K562 (cell line): ENCODE measurements around the gene ATP5F1D. TPM values are rescaled to one million over a fixed set of nuclear protein-coding genes. Genes with fewer than 3 reads are reported as not detected.
A peak's percentile ranks its signal among the peaks of the same experiment; 100 is the strongest.

Experiments
- DIDO1 ChIP-seq: fragments of 450-650 bp; IDR thresholded peaks from 2 replicates; pipeline ENCODE4 v1.6.1; 2016; ENCODE audit warnings: low read depth, missing biosample characterization, missing genetic modification characterization
- DNMT1 ChIP-seq: fragments of 450-650 bp; IDR thresholded peaks from 2 replicates; pipeline ENCODE4 v1.6.1; 2016; ENCODE audit warnings: antibody characterized with exemption, mild to moderate bottlenecking
- HDGF ChIP-seq: fragments of 450-650 bp; IDR thresholded peaks from 2 replicates; pipeline ENCODE4 v1.6.1; 2016
- KDM4B ChIP-seq, 2 experiments: fragments of 450-650 bp in 1 of 2; sonication (generic) in 1 of 2; IDR thresholded peaks; 2 replicates each; pipeline ENCODE4 v1.6.1; 2016 to 2017; ENCODE audit warnings: borderline replicate concordance in 2 of 2, antibody characterized with exemption in 1 of 2, low read depth in 1 of 2, mild to moderate bottlenecking in 1 of 2
- SP1 ChIP-seq: sonication (generic); formaldehyde crosslinking; IDR thresholded peaks from 2 replicates; pipeline ENCODE4 v1.8.1; 2022; ENCODE audit warnings: mild to moderate bottlenecking, missing genetic modification reagents
- XRCC3 ChIP-seq: fragments of 450-650 bp; IDR thresholded peaks from 2 replicates; pipeline ENCODE4 v1.6.1; 2017; ENCODE audit warnings: mild to moderate bottlenecking, moderate library complexity
- ZFPM2 ChIP-seq: fragments of 250-450 bp; sonication (Bioruptor Pico); IDR thresholded peaks from 2 replicates; pipeline ENCODE4 v1.5.1; 2022; ENCODE audit warnings: mild to moderate bottlenecking
- polyA plus RNA-seq, 8 experiments: library from polyadenylated mRNA; depleted of rRNA in 4 of 8; stranded (reverse) in 5 of 8; unstranded in 3 of 8; fragments of >200 nt; fragmentation: Nextera tagmentation in 2 of 8; fragmentation: Illumina TruSeq in 1 of 8; extraction: Ambion mirVana in 2 of 8; extraction: Trizol in 1 of 8; gene quantifications; 2 replicates each; pipeline versions ENCODE4 v1.2.1 to v1.2.3, GENCODE V29; 2011 to 2014; ENCODE audit warnings: inconsistent platforms in 1 of 8, missing spikeins in 1 of 8
- total RNA-seq, 7 experiments: library from RNA; depleted of rRNA in 6 of 7; stranded (reverse); fragments of >200 nt in 6 of 7; fragmentation: Illumina TruSeq in 2 of 7; extraction: Trizol in 2 of 7; gene quantifications; 2 replicates each; pipeline versions ENCODE4 v1.2.1 to v1.2.3, GENCODE V29; 2011 to 2021; ENCODE audit warnings: low replicate concordance in 1 of 7
- TF ChIP-seq, protein P1 (sequence below): sonication (generic); formaldehyde crosslinking; IDR thresholded peaks from 2 replicates; pipeline ENCODE4 v1.8.0; 2022; ENCODE audit warnings: missing genetic modification reagents, mild to moderate bottlenecking, moderate library complexity, borderline replicate concordance
- TF ChIP-seq, protein P2 (sequence below): fragments of 450-650 bp; IDR thresholded peaks from 2 replicates; pipeline ENCODE4 v1.6.1; 2016; ENCODE audit warnings: borderline replicate concordance
- TF ChIP-seq, protein P3 (sequence below): sonication (generic); formaldehyde crosslinking; IDR thresholded peaks from 2 replicates; pipeline ENCODE4 v1.8.0; 2022; ENCODE audit warnings: mild to moderate bottlenecking, missing genetic modification reagents
- TF ChIP-seq, protein P4 (sequence below): fragments of 450-650 bp; IDR thresholded peaks from 2 replicates; pipeline ENCODE4 v1.6.1; 2018; ENCODE audit warnings: mild to moderate bottlenecking, low read depth; ENCODE audit not compliant: partially characterized antibody
- TF ChIP-seq, protein P5 (sequence below), 2 experiments: fragments of 450-650 bp in 1 of 2; sonication (generic) in 1 of 2; formaldehyde crosslinking in 1 of 2; IDR thresholded peaks; 2 replicates each; pipeline versions ENCODE4 v1.7.1 to v1.9.0; 2016 to 2022; ENCODE audit warnings: inconsistent platforms in 1 of 2, mild to moderate bottlenecking in 1 of 2, missing genetic modification reagents in 1 of 2

ATP5F1D gene
- total and polyA plus RNA-seq, 9 of the 15 experiments (the other 6 are each of a cell fraction or from before 2014, with no cell fraction given): 3.9 to 409 (median 36.8) TPM

DNA sequence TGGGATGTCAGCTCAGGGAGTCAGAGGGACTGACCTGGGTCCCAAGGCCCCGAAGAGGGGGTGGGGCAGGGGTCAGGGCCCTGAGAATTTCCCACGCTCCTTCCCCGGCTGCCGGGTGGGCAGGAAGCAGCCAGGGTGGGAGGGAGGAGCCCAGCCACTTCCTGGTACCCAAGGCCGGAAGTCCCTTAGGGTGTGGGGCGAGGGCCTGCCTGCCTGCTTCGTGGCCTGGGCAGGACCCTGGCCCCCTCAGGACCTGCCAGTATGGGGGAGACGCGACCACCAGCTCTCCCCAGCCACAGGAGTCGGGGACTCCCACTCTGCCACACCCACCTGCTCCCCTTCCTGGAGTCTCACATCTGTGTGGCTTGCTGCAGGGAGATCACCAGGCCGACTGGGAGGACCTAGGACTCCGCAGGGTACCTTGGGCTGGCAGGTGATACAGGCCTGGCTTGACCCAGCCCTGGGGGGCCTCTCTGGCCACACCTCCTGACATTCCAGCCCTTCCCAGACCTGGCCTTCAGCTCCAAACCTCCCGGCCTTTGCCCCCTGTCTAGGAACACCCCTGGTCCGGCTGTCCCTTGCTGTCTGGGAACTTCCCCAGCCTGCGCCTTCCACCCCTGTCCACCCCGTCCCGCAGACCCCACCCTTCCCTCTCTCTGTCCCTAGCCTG is 17.8 kb downstream of the ATP5F1D start (continued):
- TF ChIP-seq, protein P1, sequence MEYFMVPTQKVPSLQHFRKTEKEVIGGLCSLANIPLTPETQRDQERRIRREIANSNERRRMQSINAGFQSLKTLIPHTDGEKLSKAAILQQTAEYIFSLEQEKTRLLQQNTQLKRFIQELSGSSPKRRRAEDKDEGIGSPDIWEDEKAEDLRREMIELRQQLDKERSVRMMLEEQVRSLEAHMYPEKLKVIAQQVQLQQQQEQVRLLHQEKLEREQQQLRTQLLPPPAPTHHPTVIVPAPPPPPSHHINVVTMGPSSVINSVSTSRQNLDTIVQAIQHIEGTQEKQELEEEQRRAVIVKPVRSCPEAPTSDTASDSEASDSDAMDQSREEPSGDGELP (CRISPR knock-in tag): no peak; the same call in 1 of the 2 replicates
- TF ChIP-seq, protein P2, sequence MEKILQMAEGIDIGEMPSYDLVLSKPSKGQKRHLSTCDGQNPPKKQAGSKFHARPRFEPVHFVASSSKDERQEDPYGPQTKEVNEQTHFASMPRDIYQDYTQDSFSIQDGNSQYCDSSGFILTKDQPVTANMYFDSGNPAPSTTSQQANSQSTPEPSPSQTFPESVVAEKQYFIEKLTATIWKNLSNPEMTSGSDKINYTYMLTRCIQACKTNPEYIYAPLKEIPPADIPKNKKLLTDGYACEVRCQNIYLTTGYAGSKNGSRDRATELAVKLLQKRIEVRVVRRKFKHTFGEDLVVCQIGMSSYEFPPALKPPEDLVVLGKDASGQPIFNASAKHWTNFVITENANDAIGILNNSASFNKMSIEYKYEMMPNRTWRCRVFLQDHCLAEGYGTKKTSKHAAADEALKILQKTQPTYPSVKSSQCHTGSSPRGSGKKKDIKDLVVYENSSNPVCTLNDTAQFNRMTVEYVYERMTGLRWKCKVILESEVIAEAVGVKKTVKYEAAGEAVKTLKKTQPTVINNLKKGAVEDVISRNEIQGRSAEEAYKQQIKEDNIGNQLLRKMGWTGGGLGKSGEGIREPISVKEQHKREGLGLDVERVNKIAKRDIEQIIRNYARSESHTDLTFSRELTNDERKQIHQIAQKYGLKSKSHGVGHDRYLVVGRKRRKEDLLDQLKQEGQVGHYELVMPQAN: peak; percentile 35; the same call in 1 of the 2 replicates
- TF ChIP-seq KDM4B (IDR thresholded peaks at IDR 0.05; ENCODE audit: borderline replicate concordance in 2 of 2, low read depth in 1 of 2) (peak in 1 of 2 experiments; percentile 55; a peak in 1 of 4 replicates), ZFPM2 (CRISPR knock-in tag) (0 out of 2 replicates have a peak, but pooled peaks have one; percentile 67), SP1 (CRISPR knock-in tag) (peak; percentile 61), DIDO1 (no peak), XRCC3 (no peak), HDGF (0 out of 2 replicates have a peak, but pooled peaks have one; percentile 14), DNMT1 (no peak)
- TF ChIP-seq, protein P3, sequence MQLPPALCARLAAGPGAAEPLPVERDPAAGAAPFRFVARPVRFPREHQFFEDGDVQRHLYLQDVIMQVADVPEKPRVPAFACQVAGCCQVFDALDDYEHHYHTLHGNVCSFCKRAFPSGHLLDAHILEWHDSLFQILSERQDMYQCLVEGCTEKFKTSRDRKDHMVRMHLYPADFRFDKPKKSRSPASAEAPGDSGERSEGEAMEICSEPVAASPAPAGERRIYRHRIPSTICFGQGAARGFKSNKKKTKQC (CRISPR knock-in tag): no peak
- TF ChIP-seq, protein P4, sequence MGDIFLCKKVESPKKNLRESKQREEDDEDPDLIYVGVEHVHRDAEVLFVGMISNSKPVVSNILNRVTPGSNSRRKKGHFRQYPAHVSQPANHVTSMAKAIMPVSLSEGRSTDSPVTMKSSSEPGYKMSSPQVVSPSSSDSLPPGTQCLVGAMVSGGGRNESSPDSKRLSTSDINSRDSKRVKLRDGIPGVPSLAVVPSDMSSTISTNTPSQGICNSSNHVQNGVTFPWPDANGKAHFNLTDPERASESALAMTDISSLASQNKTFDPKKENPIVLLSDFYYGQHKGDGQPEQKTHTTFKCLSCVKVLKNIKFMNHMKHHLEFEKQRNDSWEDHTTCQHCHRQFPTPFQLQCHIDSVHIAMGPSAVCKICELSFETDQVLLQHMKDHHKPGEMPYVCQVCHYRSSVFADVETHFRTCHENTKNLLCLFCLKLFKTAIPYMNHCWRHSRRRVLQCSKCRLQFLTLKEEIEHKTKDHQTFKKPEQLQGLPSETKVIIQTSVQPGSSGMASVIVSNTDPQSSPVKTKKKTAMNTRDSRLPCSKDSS: no peak
- TF ChIP-seq, protein P5, sequence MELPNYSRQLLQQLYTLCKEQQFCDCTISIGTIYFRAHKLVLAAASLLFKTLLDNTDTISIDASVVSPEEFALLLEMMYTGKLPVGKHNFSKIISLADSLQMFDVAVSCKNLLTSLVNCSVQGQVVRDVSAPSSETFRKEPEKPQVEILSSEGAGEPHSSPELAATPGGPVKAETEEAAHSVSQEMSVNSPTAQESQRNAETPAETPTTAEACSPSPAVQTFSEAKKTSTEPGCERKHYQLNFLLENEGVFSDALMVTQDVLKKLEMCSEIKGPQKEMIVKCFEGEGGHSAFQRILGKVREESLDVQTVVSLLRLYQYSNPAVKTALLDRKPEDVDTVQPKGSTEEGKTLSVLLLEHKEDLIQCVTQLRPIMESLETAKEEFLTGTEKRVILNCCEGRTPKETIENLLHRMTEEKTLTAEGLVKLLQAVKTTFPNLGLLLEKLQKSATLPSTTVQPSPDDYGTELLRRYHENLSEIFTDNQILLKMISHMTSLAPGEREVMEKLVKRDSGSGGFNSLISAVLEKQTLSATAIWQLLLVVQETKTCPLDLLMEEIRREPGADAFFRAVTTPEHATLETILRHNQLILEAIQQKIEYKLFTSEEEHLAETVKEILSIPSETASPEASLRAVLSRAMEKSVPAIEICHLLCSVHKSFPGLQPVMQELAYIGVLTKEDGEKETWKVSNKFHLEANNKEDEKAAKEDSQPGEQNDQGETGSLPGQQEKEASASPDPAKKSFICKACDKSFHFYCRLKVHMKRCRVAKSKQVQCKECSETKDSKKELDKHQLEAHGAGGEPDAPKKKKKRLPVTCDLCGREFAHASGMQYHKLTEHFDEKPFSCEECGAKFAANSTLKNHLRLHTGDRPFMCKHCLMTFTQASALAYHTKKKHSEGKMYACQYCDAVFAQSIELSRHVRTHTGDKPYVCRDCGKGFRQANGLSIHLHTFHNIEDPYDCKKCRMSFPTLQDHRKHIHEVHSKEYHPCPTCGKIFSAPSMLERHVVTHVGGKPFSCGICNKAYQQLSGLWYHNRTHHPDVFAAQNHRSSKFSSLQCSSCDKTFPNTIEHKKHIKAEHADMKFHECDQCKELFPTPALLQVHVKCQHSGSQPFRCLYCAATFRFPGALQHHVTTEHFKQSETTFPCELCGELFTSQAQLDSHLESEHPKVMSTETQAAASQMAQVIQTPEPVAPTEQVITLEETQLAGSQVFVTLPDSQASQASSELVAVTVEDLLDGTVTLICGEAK (IDR thresholded peaks at IDR 0.05): peak; percentile 76
- TF ChIP-seq, protein P5 (CRISPR knock-in tag; IDR thresholded peaks at IDR 0.05): 0 out of 2 replicates have a peak, but pooled peaks have one; percentile 22
